Measurements from ENCODE around the gene TMBIM6. TPM values are rescaled to one million over a fixed set of nuclear protein-coding genes. Genes with fewer than 3 reads are reported as not detected.

Gene TMBIM6
- polyA plus RNA-seq, 2 of the 4 experiments (the other 2 are of a cell fraction) = 331 to 1,255 TPM

- DNase-seq (ENCODE audit: low read depth in 1 of 2, low spot score in 1 of 2) = no peak
- POLR2A ChIA-PET = interaction anchor here (1.8 kb wide), 1 partner anchor 23 kb away, joined by 8 read pairs; the partner anchor contains the start of gene TMBIM6
Measured at GRCh38 chr12:49764126-49764525, 22.8 kb downstream of the TMBIM6 start.

GRCh38 chr12:49766115-49766455 is 24.7 kb downstream of the TMBIM6 start:
- FAIRE-seq (no peak), DNase-seq (ENCODE audit: low read depth in 1 of 2, low spot score in 1 of 2) (no peak), ATAC-seq (no peak)
- 89% methylated on average over 8 of the region's 8 CpGs for WGBS (ENCODE audit: missing lambda C conversion rate)
- CTCF ChIA-PET = interaction anchor here (0.9 to 4.3 kb wide), 5 partner anchors 12 to 92 kb away, joined by 3 to 24 read pairs (median 6); no protein-coding TSS in a partner anchor
- H3K9me3 ChIP-seq = no peaks in the 10 kb centered on the region
- TF ChIP-seq BHLHE40 (IDR thresholded peaks at IDR 0.05; ENCODE audit: low read depth, low read length) (no peak), HOXA7 (CRISPR knock-in tag; IDR thresholded peaks at IDR 0.05) (no peak), RAD21 (conservative IDR thresholded peaks at IDR 0.05 in 1 of 2, IDR thresholded peaks at IDR 0.05 in 1 of 2) (no peak), GATA3 (IDR thresholded peaks at IDR 0.05; ENCODE audit: borderline replicate concordance) (no peak), TFCP2L1 (CRISPR knock-in tag; IDR thresholded peaks at IDR 0.05) (no peak), TP53 (CRISPR knock-in tag; IDR thresholded peaks at IDR 0.05) (no peak), HES2 (IDR thresholded peaks at IDR 0.05) (no peak), RFX5 (IDR thresholded peaks at IDR 0.05) (no peak)
- no peak overlapping the region for H3K4me2 ChIP-seq
- H3K4me1 ChIP-seq = no peaks in the 10 kb centered on the region
- no peak overlapping the region for H3K4me3 ChIP-seq
- POLR2A ChIA-PET = interaction anchor here (4.9 kb wide), 1 partner anchor 25 kb away, joined by 21 read pairs; the partner anchor contains the start of gene TMBIM6
- H3K27ac ChIP-seq = no peak overlapping the region

More at GRCh38 chr12:49764126-49764525, 22.8 kb downstream of the TMBIM6 start:
- TF ChIP-seq E2F6 (IDR thresholded peaks at IDR 0.05; ENCODE audit: borderline replicate concordance, low read depth) (no peak), KDM5A (IDR thresholded peaks at IDR 0.05) (no peak), NPAS2 (CRISPR knock-in tag; IDR thresholded peaks at IDR 0.05; ENCODE audit: borderline replicate concordance) (no peak), CBX2 (IDR thresholded peaks at IDR 0.05; ENCODE audit: borderline replicate concordance, low read depth) (no peak), HMGXB4 (CRISPR knock-in tag; IDR thresholded peaks at IDR 0.05; ENCODE audit: borderline replicate concordance) (no peak), CHD2 (IDR thresholded peaks at IDR 0.05; ENCODE audit: low read length, partially characterized antibody) (no peak), CHD4 (IDR thresholded peaks at IDR 0.05; ENCODE audit: borderline replicate concordance) (no peak), HOXB5 (CRISPR knock-in tag; IDR thresholded peaks at IDR 0.05) (no peak), REST (IDR thresholded peaks at IDR 0.05) (no peak), POLR2A (IDR thresholded peaks at IDR 0.05; ENCODE audit: low read length) (no peak), ZSCAN20 (CRISPR knock-in tag; IDR thresholded peaks at IDR 0.05) (no peak), JUNB (IDR thresholded peaks at IDR 0.05) (no peak), CEBPB (IDR thresholded peaks at IDR 0.05) (no peak), RARB (CRISPR knock-in tag; IDR thresholded peaks at IDR 0.05) (no peak), MAZ (IDR thresholded peaks at IDR 0.05; ENCODE audit: borderline replicate concordance, low read depth, low read length) (no peak), MAFK (IDR thresholded peaks at IDR 0.05; ENCODE audit: partially characterized antibody) (no peak), FOXS1 (CRISPR knock-in tag; IDR thresholded peaks at IDR 0.05) (no peak)
- ATAC-seq = no peak
- 85% methylated on average over 3 of the region's 3 CpGs for WGBS (ENCODE audit: missing lambda C conversion rate)
- CTCF ChIA-PET = interaction anchor here (0.8 to 3.5 kb wide), 10 partner anchors 14 to 119 kb away, joined by 3 to 19 read pairs (median 3); partner anchors contain the start of gene TMBIM6
- no peak overlapping the region for H3K27ac ChIP-seq
- H3K4me1 ChIP-seq = no peaks in the 10 kb centered on the region
- H3K9me3 ChIP-seq = no peaks in the 10 kb centered on the region
- H3K4me3 ChIP-seq = no peak overlapping the region
- FAIRE-seq = no peak
- H3K4me2 ChIP-seq = no peak overlapping the region

Data from A549 (cell line).